Left lobe of liver (tissue), 2 donors: ENCODE data around the gene OSM. TPM values are rescaled to one million over a fixed set of nuclear protein-coding genes. Genes with fewer than 3 reads are reported as not detected.

Experiments used
- ATAC-seq: fragments of 200-7000 bp; cut with Tn5 transposase; one replicate; pipeline ENCODE4 v1.9.1; 2020; ENCODE audit warnings: mild to moderate bottlenecking, moderate library complexity
- DNase-seq: peaks from one replicate; pipeline ENCODE4 v3.0.0-alpha.2; 2020; ENCODE audit warnings: low spot score
- total RNA-seq: library from RNA; stranded (reverse); gene quantifications from one replicate; pipeline ENCODE4 v1.2.1, GENCODE V29; 2021
- donor health status: DM: no; HTN: no; CAD: no; lungs with moderate emphysema.
- donor health status: DM: no; HTN: yes; CAD: no.

The OSM gene
- total RNA-seq, 1 donor from 2014 or later: 0.10 TPM

- no peak for ATAC-seq
- no peak for DNase-seq
Measured at GRCh38 chr22:30212996-30213441, 53.6 kb downstream of the OSM start.

Other genes starting within 250 kb of the OSM start
- 1.5 TPM for gene HORMAD2, start 186.4 kb downstream of the OSM start, total RNA-seq
- gene LIF, start 20.1 kb downstream of the OSM start, total RNA-seq: 0.38 TPM
- gene CASTOR1, start 22.7 kb upstream of the OSM start, total RNA-seq: 9.7 TPM
- gene TBC1D10A, start 60.1 kb upstream of the OSM start, total RNA-seq: 19.7 TPM
- gene SF3A1, start 90.0 kb upstream of the OSM start, total RNA-seq: 73.3 TPM
- 0.78 TPM for gene CCDC157, start 90.2 kb upstream of the OSM start, total RNA-seq
- 8.7 TPM for gene RNF215, start 120.6 kb upstream of the OSM start, total RNA-seq
- gene SEC14L2, start 130.2 kb upstream of the OSM start, total RNA-seq: 252 TPM
- gene MTFP1, start 158.9 kb upstream of the OSM start, total RNA-seq: 6.3 TPM
- gene SEC14L3, start 205.2 kb upstream of the OSM start, total RNA-seq: 0.60 TPM
- gene SEC14L4, start 238.8 kb upstream of the OSM start, total RNA-seq: 29.1 TPM